ENCODE data around the gene PPFIA4. TPM values are rescaled to one million over a fixed set of nuclear protein-coding genes. Genes with fewer than 3 reads are reported as not detected.
"Not testable (repeated sequence)": the region's sequence is repeated elsewhere in the genome, so short reads cannot be mapped to it uniquely, and the experiment has no call there.

The PPFIA4 gene
- polyA plus RNA-seq (ENCODE audit: insufficient read length) = 9.7 TPM
- long read RNA-seq, donor 1 = 0 reads
- long read RNA-seq, donor 2 = 0 reads
- long read RNA-seq, donor 3 = 0 reads
- long read RNA-seq, donor 4 = 0 reads
- long read RNA-seq, donor 5 = 0 reads
- long read RNA-seq, donor 6 = 0 reads
- long read RNA-seq, donor 7 = 0 reads
- long read RNA-seq, donor 8 = 0 reads

GRCh38 chr1:203026031-203026665, at the start of gene PPFIA4:
Gene PPFIA4, plus strand, starts transcription at chr1:203026491. Its CDS starts 12,518 bp downstream, at chr1:203039009.
- peak; percentile 83 for DNase-seq

- no peak for DNase-seq
These were observed 49.7 kb upstream of the PPFIA4 start for GRCh38 chr1:202976633-202977032.

- DNase-seq = no peak
These were observed 46.8 kb upstream of the PPFIA4 start for GRCh38 chr1:202979459-202979858.

GRCh38 chr1:202981939-202982338, 44.4 kb upstream of the PPFIA4 start:
- DNase-seq = no peak

GRCh38 chr1:202982715-202983430, 43.4 kb upstream of the PPFIA4 start:
- DNase-seq = no peak

- not testable (repeated sequence) for DNase-seq
These were observed 40.2 kb upstream of the PPFIA4 start for GRCh38 chr1:202986120-202986519.

- DNase-seq = no peak
These were observed 39.0 kb upstream of the PPFIA4 start for GRCh38 chr1:202987255-202987654.

GRCh38 chr1:202987922-202988583, 38.2 kb upstream of the PPFIA4 start:
- DNase-seq = no peak

- no peak for DNase-seq
These were observed 36.4 kb upstream of the PPFIA4 start for GRCh38 chr1:202989879-202990278.

- no peak for DNase-seq
These were observed 35.2 kb upstream of the PPFIA4 start for GRCh38 chr1:202991112-202991511.

GRCh38 chr1:202994756-202995155, 31.5 kb upstream of the PPFIA4 start:
- no peak for DNase-seq

GRCh38 chr1:202998836-202999750, 27.2 kb upstream of the PPFIA4 start:
- DNase-seq = peak; percentile 58

GRCh38 chr1:203000217-203000944, 25.9 kb upstream of the PPFIA4 start:
- no peak for DNase-seq

- DNase-seq = no peak
These were observed 24.3 kb upstream of the PPFIA4 start for GRCh38 chr1:203001986-203002385.

GRCh38 chr1:203002951-203003350, 23.3 kb upstream of the PPFIA4 start:
- no peak for DNase-seq

GRCh38 chr1:203005395-203006142, 20.7 kb upstream of the PPFIA4 start:
- DNase-seq = not testable (repeated sequence)

- DNase-seq = peak; percentile 98
These were observed 19.1 kb upstream of the PPFIA4 start, which contains the start of gene TMEM183A for GRCh38 chr1:203006948-203007871. Gene TMEM183A, plus strand, starts transcription at chr1:203007374. Its CDS starts 92 bp downstream, at chr1:203007466.

GRCh38 chr1:203009185-203009584, 17.1 kb upstream of the PPFIA4 start:
- DNase-seq = no peak

- DNase-seq = no peak
These were observed 14.7 kb upstream of the PPFIA4 start for GRCh38 chr1:203011582-203011981.

Data from left kidney (tissue), 8 donors.